KBM-7 (cell line): ENCODE measurements around the gene LMO1.
A peak's percentile ranks its signal among the peaks of the same experiment; 100 is the strongest.

Source experiments
- DNase-seq: peaks from one replicate; pipeline ENCODE4 v3.0.0-alpha.2; 2015
- in situ Hi-C: fragments of 300-500 bp; cut with MboI; formaldehyde crosslinking; loops from 2 replicates; pipeline ENCODE4 v1.14.3; 2020; ENCODE audit warnings: low sequenced_read_pairs, low pct_unique_long_range_greater_than_20kb, mixed read lengths

Gene LMO1

DNA sequence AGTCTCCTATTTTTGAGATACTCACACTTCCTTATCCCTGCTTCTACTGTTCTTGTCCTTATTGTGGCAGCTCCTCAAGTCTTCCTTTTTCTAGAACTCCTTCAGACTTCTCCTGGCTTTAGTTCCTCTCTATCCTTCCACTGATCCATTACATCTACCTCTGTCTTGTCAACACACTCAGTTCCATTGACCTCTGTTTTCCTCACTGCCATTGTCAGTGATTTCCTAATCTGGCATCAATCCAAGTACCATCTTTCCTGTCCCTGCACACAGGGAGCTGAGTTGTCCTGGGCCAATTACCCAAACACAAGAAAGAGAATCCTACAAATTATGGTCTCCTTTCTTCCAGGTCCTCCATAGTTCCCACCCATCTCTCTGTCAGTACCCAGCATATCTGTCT, 66.9 kb downstream of the LMO1 start:
- in situ Hi-C loops = no loop called here

DNA sequence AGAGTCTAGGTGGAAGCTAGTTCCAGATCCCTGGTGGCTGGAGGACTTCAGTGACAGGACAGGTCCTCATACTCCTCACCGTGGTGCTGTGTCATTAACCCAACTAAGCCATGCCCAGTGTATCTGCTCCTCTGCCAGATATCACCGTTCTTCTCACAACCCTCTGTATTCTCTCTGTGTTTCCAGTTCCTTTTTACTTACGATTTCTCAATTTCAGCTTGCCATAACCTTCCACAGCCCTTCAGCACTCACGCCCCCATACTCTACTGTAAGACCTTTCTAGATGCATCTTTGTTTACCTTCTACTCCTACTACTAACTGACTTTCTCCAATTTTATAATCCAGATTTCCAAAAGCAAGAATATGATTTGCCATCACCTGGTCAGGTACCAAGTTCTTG, 68.7 kb downstream of the LMO1 start:
- in situ Hi-C loops = no loop called here
- no peak for DNase-seq

More for the DNA sequence above, 66.9 kb downstream of the LMO1 start:
- DNase-seq = no peak

GRCh38 chr11:8192896-8193209, 70.8 kb downstream of the LMO1 start:
- in situ Hi-C loops = no loop called here
- DNase-seq = no peak

DNA sequence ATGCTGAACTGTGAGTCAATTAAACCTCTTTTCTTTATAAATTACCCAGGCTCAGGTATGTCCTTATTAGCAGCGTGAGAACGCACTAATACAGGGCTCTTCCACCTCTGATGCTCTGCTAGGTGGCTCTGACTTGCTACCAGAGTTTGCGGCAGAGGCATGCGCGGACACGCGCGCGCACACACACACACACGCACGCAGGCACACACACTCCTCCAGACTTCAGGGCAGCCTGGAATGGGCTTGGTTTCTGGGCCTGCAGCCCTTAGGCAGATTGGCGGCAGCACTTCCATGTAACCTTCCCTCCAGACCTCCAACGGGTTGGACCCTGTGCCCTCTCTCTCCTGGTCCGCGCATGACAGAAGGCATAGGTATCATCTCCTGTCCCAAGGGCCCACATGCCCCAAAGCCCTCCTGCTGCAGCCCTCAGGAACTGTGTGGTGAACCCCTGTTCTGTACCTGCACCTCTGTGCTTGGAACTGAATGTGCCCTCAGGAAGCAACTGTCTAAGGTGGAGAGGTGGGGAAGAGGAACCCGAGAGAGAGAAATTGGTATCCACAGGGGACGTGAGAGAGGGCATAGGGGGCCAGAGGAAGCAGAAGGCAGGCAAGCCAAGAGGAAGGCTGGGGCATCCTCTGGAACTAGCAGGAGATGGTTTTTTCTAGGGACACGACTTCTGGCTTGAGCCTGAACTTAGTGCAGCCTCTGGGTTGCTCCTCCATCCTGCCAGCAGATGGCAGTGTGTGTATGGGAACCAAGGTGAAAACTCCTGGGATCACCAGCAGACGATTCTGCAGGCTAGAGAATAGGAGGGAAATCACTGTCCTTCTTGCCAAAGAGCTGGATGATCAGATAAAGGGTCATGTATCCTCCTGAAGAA, 71.4 kb downstream of the LMO1 start:
- DNase-seq = peak; percentile 59
- in situ Hi-C loops = no loop called here

- in situ Hi-C loops = no loop called here
- DNase-seq = no peak
These were observed 73.2 kb downstream of the LMO1 start for GRCh38 chr11:8190431-8190830.

DNA sequence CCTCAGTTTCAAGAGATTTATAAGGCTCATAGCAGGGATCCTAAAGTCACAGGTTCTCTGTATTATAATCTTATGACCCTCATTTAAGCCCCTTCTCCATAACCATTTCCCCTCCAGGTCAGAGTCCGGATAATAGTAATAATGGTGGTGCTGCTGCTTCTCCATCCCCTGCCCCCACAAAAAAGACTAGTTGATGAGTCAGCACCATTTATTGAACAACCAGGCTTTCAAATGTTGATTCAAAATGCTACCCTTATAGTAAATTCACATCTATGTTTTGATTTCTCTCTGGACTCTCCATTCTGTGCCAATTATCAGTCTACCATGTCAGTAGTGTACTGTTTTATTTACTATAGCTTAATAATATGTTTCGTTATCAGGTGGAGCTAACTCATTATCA, 77.2 kb downstream of the LMO1 start:
- in situ Hi-C loops = no loop called here
- DNase-seq = no peak

DNA sequence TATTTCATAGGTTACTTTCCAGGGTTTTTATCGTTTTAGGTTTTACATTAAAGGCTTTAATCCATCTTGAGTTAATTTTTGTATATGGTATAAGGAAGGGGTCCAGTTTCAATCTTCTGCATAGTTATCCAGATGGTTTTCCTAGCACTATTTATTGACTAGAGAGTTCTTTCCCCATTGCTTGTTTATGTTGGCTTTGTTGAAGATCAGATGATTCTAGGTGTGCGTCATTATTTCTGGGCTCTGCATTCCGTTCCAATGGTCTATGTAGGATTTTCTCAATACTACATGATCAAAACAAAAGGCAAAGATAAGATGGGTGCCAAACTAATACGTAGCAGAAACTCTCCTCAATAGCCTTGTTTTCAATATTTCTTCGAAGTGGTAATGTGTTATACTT, 80.6 kb downstream of the LMO1 start:
- in situ Hi-C loops = no loop called here
- DNase-seq = no peak

DNA sequence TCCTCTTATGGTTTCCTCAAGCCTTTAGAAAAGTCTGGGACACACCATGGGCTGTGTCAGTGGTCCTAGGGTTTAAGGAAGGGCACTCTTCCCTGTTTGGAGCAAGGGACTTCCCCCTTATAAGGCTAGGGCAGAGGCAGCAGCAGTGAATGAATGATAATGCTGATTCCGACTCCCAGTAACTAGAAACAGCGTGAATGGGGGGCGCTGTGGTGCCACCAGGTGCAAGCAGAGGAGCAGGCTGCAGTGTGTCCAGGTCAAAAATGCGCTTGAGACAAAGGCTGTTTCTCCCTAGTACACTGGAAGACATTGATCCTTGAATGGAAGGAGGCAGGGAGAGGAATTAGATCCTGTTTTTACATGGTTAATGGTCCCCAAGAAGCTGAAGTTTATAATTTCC, 83.2 kb downstream of the LMO1 start:
- in situ Hi-C loops = no loop called here
- DNase-seq = no peak

- in situ Hi-C loops = no loop called here
- DNase-seq = no peak
These were observed 85.4 kb downstream of the LMO1 start for GRCh38 chr11:8178297-8178696.

DNA sequence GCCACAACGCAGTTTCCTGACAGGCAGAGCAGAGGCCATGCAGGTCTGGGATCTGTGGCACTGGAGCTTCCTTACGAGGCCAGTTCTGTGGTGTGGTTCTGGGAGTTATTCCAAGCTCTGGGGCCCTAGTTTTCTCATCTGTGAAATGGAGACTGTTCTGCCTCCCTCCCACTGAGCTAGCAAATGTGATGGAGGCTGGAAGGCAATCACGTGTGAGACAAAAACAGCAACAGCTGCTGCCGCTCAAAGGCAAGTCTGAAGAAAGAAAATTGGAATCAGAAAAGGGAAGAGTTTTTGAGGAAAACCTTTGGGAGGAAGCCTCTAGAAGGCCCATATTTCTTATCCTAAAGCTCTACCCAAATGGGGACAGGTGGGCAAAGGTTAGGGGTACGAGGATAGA, 86.5 kb downstream of the LMO1 start:
- in situ Hi-C loops = no loop called here
- DNase-seq = no peak
